ENCODE results near the gene MRLN. TPM values are rescaled to one million over a fixed set of nuclear protein-coding genes. Genes with fewer than 3 reads are reported as not detected.

Gene MRLN
- total and polyA plus RNA-seq, 8 donors = 5.0 TPM; not detected in 7

DNA sequence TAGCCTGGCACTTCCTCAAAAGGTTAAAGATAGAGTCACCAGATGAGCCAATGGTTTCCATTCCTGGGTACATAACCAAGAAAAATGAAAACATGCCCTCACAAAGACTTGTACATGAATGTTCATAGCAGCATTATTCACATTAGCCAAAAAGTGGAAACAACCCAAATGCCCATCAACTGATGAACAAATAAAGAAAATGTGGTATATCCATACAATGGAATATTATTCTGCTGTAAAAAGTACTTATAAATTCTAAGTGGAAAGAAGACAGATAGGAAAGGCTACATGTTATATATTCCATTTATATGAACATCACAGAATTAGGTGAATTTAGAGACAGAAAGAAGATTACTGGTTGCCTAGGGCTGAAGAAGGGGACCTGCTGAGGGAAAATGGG lies 32.9 kb downstream of the MRLN start:
- Histone ChIP-seq H3K4me3 (no peak overlapping the region), H3K27me3 (peaks cover 0 to 3% (median 0%) of the 10 kb centered on the region in 3 donors), H3K9me3 (peaks cover 0 to 7% (median 3%) of the 10 kb centered on the region in 4 donors), H3K36me3 (no peaks in the 10 kb centered on the region), H3K27ac (no peak overlapping the region), H3K4me1 (no peaks in the 10 kb centered on the region)
- DNase-seq = no peak
- intact Hi-C loops (cut with DNase I; ENCODE audit: low total_unique reads) = no loop called here
- TF ChIP-seq POLR2A (IDR thresholded peaks at IDR 0.05) (no peak), EP300 (IDR thresholded peaks at IDR 0.05) (no peak), POLR2AphosphoS5 (IDR thresholded peaks at IDR 0.05) (no peak)
- TF ChIP-seq, protein P1, sequence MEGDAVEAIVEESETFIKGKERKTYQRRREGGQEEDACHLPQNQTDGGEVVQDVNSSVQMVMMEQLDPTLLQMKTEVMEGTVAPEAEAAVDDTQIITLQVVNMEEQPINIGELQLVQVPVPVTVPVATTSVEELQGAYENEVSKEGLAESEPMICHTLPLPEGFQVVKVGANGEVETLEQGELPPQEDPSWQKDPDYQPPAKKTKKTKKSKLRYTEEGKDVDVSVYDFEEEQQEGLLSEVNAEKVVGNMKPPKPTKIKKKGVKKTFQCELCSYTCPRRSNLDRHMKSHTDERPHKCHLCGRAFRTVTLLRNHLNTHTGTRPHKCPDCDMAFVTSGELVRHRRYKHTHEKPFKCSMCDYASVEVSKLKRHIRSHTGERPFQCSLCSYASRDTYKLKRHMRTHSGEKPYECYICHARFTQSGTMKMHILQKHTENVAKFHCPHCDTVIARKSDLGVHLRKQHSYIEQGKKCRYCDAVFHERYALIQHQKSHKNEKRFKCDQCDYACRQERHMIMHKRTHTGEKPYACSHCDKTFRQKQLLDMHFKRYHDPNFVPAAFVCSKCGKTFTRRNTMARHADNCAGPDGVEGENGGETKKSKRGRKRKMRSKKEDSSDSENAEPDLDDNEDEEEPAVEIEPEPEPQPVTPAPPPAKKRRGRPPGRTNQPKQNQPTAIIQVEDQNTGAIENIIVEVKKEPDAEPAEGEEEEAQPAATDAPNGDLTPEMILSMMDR (IDR thresholded peaks at IDR 0.05) = no peak

DNA sequence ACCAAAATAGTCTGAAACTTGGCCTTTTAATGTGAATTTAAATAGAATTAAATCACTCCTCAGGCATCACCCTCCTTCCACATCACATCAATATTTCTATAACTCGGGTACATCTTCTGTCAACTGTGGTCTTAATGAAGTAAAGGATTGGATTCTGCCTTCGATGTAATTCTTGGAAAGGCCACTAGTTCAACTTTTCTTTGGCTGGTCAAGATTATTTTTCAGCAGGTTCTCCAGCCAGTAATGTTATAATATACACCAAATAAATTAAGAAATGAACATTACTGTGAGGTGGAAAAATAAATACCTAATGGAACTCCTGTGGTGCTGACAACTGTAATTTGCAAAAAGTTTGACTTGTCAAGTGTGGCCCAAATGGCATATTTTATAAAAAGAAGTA lies 33.9 kb downstream of the MRLN start:
- intact Hi-C loops (cut with DNase I; ENCODE audit: low total_unique reads) = no loop called here
- Histone ChIP-seq H3K27me3 (peaks cover 0 to 3% (median 0%) of the 10 kb centered on the region in 3 donors), H3K27ac (no peak overlapping the region), H3K36me3 (no peaks in the 10 kb centered on the region), H3K4me1 (no peaks in the 10 kb centered on the region), H3K9me3 (peaks cover 0 to 7% (median 3%) of the 10 kb centered on the region in 4 donors), H3K4me3 (no peak overlapping the region)
- WGBS, 5 donors = 62 to 76% (median 71%) methylated on average over 2 of the region's 2 CpGs
- no peak for DNase-seq
- TF ChIP-seq POLR2A (IDR thresholded peaks at IDR 0.05) = no peak
- TF ChIP-seq, protein P1 (IDR thresholded peaks at IDR 0.05) = no peak
- TF ChIP-seq POLR2AphosphoS5 (IDR thresholded peaks at IDR 0.05) = no peak
- TF ChIP-seq EP300 (IDR thresholded peaks at IDR 0.05) = no peak

DNA sequence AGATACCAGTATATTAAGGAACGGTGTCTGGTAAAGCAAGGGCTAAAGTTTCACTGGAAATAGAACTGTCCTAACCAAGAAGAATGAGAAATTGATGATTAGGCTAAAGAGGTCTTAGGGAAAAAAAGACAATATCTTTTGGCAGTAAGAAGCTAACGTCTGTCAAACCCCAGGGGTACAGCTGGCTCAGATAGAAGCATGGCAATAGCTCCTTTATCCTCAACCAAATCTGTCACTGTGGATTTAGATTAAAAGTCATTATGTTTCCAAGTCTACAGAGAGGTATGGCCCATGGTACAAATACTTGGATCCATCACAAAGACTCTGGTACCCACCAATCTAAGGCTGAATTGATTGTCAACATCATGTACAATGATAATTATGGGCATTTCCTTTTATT lies 35.0 kb downstream of the MRLN start:
- intact Hi-C loops (cut with DNase I; ENCODE audit: low total_unique reads) = no loop called here

DNA sequence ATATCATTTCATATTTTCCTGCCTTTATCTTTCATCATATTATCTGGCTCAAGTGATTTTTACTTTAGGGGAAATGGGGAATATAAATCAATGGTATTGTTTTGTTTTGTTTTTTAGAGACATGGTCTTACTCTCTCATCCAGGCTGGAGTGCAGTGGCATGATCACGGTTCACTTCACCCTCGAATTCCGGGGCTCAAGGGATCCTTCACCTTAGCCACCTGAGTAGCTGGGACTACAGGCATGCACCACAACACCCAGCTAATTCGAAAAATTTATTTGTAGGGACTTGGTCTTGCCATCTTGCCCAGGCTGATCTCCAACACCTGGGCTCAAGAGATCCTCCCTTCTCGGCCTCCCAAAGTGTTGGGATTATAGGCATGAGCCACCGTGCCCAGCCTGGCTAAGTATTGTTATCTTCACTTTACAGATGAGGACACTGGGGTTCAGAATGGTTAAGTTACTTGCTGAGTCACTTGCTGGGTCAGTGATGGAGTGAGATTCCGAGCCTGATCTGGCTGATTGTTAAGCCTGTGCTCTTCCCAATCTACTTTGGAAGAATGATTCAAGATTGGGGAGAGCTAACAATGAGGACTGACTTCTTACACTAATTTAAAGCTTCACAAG lies 39.9 kb downstream of the MRLN start:
- no peak overlapping the region for H3K27ac ChIP-seq
- peaks cover 0 to 28% (median 22%) of the 10 kb centered on the region in 3 donors for H3K27me3 ChIP-seq
- H3K9me3 ChIP-seq = no peaks in the 10 kb centered on the region
- TF ChIP-seq POLR2AphosphoS5 (IDR thresholded peaks at IDR 0.05) (no peak), EP300 (IDR thresholded peaks at IDR 0.05) (no peak), POLR2A (IDR thresholded peaks at IDR 0.05) (no peak)
- TF ChIP-seq, protein P1 (IDR thresholded peaks at IDR 0.05) = no peak
- no peak for DNase-seq
- H3K4me3 ChIP-seq = no peak overlapping the region
- intact Hi-C loops (cut with DNase I; ENCODE audit: low total_unique reads) = no loop called here
- H3K36me3 ChIP-seq = no peaks in the 10 kb centered on the region
- 80 to 86% (median 83%) methylated on average over 7 of the region's 7 CpGs for WGBS, 5 donors
- peaks cover 9 to 22% (median 19%) of the 10 kb centered on the region in 4 donors for H3K4me1 ChIP-seq

More for the DNA sequence above, 35.0 kb downstream of the MRLN start:
- WGBS, 5 donors = 63 to 85% (median 78%) methylated on average over 2 of the region's 2 CpGs
- peaks cover 0 to 3% (median 0%) of the 10 kb centered on the region in 3 donors for H3K27me3 ChIP-seq
- H3K4me3 ChIP-seq = no peak overlapping the region
- no peaks in the 10 kb centered on the region for H3K36me3 ChIP-seq
- TF ChIP-seq POLR2AphosphoS5 (IDR thresholded peaks at IDR 0.05) = no peak
- TF ChIP-seq, protein P1 (IDR thresholded peaks at IDR 0.05) = no peak
- TF ChIP-seq EP300 (IDR thresholded peaks at IDR 0.05) = no peak
- no peak for TF ChIP-seq POLR2A (IDR thresholded peaks at IDR 0.05)
- peaks cover 0 to 7% (median 3%) of the 10 kb centered on the region in 4 donors for H3K9me3 ChIP-seq
- H3K4me1 ChIP-seq = no peaks in the 10 kb centered on the region
- H3K27ac ChIP-seq = no peak overlapping the region
- no peak for DNase-seq

Data from stomach (tissue), 9 donors.